K562 (cell line): Measurements from ENCODE around the gene SH2D1A. TPM values are rescaled to one million over a fixed set of nuclear protein-coding genes. Genes with fewer than 3 reads are reported as not detected.

Experiments
- AFF4 ChIP-seq: sonication (generic); formaldehyde crosslinking; IDR thresholded peaks from 2 replicates; pipeline ENCODE4 v1.8.0; 2023; ENCODE audit warnings: mild to moderate bottlenecking, missing genetic modification reagents
- CXXC5 ChIP-seq: fragments of 250-450 bp; sonication (Bioruptor Pico); IDR thresholded peaks from 2 replicates; pipeline ENCODE4 v1.8.0; 2022; ENCODE audit warnings: inconsistent platforms, mild to moderate bottlenecking, moderate library complexity
- HMG20B ChIP-seq: fragments of 250-450 bp; sonication (Bioruptor Pico); IDR thresholded peaks from 2 replicates; pipeline ENCODE4 v1.5.0; 2021; ENCODE audit warnings: mild to moderate bottlenecking
- HNRNPK ChIP-seq: fragments of 200-400 bp; formaldehyde crosslinking; IDR thresholded peaks from one replicate; pipeline ENCODE4 v1.6.1; 2018; ENCODE audit warnings: mild to moderate bottlenecking, low read depth, low read length; ENCODE audit not compliant: poor library complexity, severe bottlenecking
- KLF1 ChIP-seq: fragments of 450-650 bp; IDR thresholded peaks from 2 replicates; pipeline ENCODE4 v1.6.1; 2016; ENCODE audit warnings: missing genetic modification characterization, missing compliant biosample characterization
- MED1 ChIP-seq: sonication (generic); formaldehyde crosslinking; IDR thresholded peaks from 2 replicates; pipeline ENCODE4 v1.8.1; 2023; ENCODE audit warnings: missing genetic modification reagents, borderline replicate concordance
- NR1H2 ChIP-seq: sonication (generic); formaldehyde crosslinking; IDR thresholded peaks from 2 replicates; pipeline ENCODE4 v1.4.0; 2020; ENCODE audit warnings: mild to moderate bottlenecking, missing genetic modification reagents
- RB1 ChIP-seq: fragments of 450-650 bp; IDR thresholded peaks from 2 replicates; pipeline ENCODE4 v1.6.1; 2017; ENCODE audit warnings: low read depth, mild to moderate bottlenecking
- RBM14 ChIP-seq: fragments of 200-400 bp; formaldehyde crosslinking; IDR thresholded peaks from 2 replicates; pipeline ENCODE4 v1.6.1; 2018; ENCODE audit warnings: low read depth, mild to moderate bottlenecking, low read length, moderate library complexity, borderline replicate concordance; ENCODE audit not compliant: insufficient read depth
- TSC22D4 ChIP-seq: fragments of 450-650 bp; IDR thresholded peaks from 2 replicates; pipeline ENCODE4 v1.6.1; 2016; ENCODE audit warnings: missing genetic modification characterization, missing biosample characterization, control low read depth
- polyA plus RNA-seq, 8 experiments: library from polyadenylated mRNA; depleted of rRNA in 4 of 8; stranded (reverse) in 5 of 8; unstranded in 3 of 8; fragments of >200 nt; fragmentation: Nextera tagmentation in 2 of 8; fragmentation: Illumina TruSeq in 1 of 8; extraction: Ambion mirVana in 2 of 8; extraction: Trizol in 1 of 8; gene quantifications; 2 replicates each; pipeline versions ENCODE4 v1.2.1 to v1.2.3, GENCODE V29; 2011 to 2014; ENCODE audit warnings: inconsistent platforms in 1 of 8, missing spikeins in 1 of 8
- total RNA-seq, 7 experiments: library from RNA; depleted of rRNA in 6 of 7; stranded (reverse); fragments of >200 nt in 6 of 7; fragmentation: Illumina TruSeq in 2 of 7; extraction: Trizol in 2 of 7; gene quantifications; 2 replicates each; pipeline versions ENCODE4 v1.2.1 to v1.2.3, GENCODE V29; 2011 to 2021; ENCODE audit warnings: low replicate concordance in 1 of 7

Gene SH2D1A
- total and polyA plus RNA-seq, 9 of the 15 experiments (the other 6 are each of a cell fraction or from before 2014, with no cell fraction given) = 0.07 to 0.52 (median 0.19) TPM

GRCh38 chrX:124362761-124363160, 16.4 kb downstream of the SH2D1A start (continued):
- TF ChIP-seq AFF4 (CRISPR knock-in tag) = no peak
- TF ChIP-seq MED1 (CRISPR knock-in tag) = no peak
- no peak for TF ChIP-seq CXXC5
- no peak for TF ChIP-seq RB1
- TF ChIP-seq HNRNPK = no peak
- no peak for TF ChIP-seq NR1H2 (CRISPR knock-in tag)
- no peak for TF ChIP-seq RBM14
- no peak for TF ChIP-seq HMG20B (CRISPR knock-in tag)
- no peak for TF ChIP-seq KLF1 (tag)
- TF ChIP-seq TSC22D4 = no peak
